ENCODE results near the gene CCDC88C.

The CCDC88C gene

DNA sequence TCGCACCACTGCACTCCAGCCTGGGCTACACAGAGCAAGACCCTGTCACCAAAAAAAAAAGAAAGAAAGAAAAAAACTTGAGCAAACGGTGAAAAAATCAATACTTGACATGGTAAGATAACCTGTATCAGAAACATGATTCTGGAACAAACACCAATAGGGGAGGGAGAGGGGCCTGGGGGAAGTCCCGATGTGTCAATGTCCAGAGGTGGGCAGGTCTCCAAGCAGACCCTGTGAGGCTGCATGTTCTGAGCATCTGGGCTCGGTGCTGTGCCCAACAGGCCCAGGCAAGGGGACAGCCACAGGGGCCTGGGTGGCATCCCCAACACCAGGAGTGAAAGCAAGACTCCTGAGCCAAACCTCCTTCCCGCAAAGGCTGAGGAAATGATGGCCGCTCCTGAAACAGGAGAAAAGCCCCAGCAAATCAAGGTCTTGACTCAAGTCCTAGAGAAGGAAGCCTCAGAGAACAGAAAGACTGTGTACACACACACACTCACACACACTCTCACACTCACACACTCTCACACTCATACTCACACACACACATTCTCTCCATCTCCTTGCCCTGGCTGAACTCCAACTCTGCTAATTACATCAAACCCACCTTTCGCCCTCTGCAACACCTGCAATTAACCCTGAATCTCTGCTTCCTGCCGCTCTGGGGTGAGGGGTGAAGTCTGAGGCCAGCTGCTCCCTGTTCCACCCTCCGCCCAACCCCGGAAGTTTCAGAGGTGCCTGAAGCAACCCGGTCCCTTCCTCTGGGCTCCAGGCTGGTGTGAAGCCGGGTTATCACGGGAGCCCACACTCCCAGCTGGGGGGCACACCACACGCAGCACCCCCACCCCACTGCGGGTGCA, 20.4 kb downstream of the CCDC88C start:
- DNase-seq (ENCODE audit: low read depth in 2 of 2), result peak in 1 of 2 donors; percentile 37

DNA sequence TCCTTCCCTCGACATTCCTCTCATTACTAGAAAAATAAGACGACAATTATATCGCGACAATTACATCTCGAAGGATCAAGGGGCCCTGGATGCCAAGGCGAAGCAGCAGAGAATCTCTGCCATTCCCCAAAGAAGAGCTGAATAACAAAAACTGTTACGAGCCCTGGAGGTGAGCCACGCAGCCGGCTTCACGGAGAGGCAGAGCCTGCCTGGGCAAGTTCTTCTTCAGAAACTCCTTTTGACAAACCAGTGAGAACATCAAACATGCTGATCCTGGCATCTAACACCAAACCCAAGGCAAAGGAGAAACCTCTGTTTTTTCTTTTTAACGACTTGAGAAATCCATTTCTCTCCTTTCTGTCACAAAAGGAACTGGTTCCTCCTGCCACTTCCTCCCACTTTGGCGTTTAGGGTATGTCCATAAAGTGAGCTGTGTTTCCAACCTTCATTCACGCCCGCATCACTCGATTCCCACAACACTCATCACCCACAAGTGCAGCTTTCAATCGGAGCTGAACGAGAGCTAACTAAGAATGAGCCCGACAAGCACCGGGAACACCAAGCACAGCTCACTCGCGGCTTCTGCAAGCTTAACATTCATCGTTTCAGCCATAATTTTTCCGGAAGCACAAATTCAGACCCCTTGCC, 21.5 kb downstream of the CCDC88C start:
- no peak for DNase-seq (ENCODE audit: low read depth in 2 of 2)

DNA sequence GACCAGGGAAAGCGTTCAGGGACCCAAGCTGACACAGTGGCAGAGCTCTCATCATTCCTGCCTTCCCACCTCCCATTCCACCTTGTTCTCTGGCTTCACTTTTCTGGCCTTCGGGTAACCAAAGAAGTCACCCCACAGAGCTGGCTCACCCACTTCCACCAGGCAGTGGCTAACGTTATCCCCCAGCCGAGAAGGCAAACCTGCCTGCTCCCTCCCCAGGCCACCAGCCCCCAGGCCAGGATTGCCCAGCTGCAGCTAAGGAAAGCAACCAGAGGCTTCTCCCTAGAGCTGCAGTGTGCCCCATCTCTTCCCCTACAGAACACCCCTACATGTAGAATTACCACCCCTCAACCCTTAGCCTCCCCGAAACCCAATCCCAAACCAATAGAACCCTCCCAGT, 22.2 kb downstream of the CCDC88C start:
- DNase-seq (ENCODE audit: low read depth in 2 of 2), result no peak

DNA sequence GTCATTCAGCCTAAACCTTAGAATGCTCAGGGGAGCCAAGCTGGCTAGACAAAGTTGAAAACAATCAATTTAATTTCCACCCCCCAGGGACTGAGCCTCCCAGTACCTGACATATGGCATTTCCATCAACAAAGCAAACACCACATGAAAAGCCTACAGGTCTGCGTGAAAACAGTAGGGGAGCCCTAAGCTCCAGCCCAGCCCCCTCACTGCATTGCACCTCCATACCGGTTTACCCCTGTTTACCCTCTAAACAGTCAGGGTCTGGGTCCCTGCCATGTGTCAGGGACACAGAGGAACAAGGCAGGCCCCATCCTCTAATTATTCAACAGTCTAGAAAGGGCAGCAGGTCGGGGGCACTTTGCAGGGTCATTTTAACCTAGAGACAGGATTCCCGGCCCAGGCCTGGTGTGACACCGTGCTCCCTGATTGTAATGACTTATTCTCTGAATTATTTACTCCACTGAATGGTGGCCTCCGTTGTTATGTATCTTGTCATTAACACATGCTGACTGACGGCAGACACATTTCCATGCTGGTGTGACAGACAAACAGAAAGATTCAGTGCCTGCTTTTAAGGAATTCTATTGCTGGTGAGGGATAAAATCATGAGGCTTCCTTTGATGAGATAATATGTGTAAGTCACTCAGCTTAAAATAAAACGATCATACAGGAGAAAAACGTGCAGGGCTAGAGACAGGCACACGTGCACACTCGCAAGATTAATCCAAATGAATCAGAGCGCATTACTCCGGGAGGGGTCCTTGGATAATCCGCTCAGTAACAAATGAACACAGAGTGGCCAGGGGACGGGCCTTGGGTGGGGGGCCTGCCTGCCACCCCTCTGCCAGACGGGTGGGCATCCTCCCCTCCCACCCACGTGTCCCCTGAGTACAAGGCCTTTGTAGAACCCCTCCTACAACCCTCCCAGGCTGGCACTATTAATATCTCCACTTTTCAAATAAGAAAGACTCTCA, 23.2 kb downstream of the CCDC88C start:
- DNase-seq (ENCODE audit: low read depth in 2 of 2), result no peak

DNA sequence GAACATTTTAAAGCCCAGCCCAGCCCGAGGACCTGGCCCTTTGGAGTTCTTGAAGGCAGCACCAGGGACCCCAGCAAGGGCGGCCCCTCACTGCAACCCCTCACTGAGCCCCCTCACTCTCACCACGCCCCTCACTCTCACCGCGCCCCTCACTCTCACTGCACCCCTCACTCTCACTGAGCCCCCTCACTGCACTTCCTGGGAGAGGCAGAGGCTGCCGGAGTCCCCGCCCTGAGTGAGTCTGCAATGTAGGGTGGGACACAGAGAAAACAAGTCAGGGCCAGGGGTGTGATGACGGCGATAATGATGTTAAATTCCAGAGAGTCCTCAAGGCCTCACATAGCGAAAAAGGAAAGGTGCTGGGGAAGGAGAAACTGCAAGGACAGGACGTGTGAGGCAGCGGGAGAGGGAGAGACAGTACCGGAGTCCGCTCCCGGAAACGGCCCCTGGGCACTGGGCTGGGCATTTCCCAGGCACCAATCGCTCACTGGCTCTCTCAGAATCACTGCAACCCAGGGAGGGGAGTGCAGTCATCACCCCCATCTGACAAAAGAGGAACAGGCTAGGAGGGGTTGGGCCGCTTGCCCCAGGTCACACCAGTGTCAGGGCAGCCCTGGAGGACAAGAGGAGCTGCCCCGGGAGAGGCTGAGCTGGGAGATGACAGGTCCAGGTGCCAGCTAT, 24.9 kb downstream of the CCDC88C start:
- DNase-seq (ENCODE audit: low read depth in 2 of 2), result no peak

DNA sequence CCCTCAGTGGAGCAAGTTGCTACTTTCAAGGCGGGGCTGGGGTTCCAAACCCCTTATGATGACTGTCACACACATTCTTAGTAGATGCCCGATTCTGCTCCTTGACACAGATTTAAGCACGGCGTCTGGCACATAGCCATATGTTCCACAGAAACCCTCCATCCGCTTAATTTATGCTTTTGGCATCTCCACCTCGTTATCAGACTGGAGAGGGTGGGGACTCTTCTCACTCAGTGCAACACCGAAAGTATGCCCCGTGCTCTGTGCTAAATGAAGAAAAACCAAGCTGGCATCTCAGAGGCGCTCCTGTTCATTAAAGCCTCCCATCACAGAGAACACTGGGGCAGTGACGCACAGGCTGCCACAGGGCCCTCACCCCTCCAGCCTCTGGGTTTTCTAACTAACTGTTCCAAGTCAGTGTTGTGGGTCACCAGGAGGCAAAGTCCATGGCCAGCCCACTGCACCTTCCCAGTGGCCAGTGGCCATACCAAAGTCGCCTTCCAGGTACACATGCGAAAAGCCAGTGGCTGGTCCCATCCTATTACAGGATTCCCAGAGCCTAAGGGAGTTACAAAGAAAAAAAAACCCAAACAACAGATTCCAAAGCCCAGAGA, 27.3 kb downstream of the CCDC88C start:
- DNase-seq (ENCODE audit: low read depth in 2 of 2), result no peak

DNA sequence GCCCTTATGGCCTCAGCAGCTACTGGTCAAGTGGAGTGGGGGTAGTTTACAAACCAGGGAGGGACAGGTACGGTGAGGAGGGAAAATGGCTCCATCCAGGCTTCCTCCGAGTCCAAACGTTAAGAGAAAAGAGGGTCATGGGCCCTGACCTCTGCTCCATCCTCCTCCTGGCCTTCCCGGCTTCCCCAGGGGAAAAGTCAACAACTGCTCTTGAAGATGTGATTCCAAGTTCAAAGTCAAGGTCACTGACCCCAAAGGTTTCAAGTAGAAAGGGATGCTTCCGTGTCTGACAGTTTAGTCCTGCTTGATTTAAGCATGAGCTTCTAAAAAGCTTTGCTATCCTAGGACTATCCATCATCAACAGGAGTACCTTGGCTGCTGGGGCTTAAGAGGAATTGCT, 28.5 kb downstream of the CCDC88C start:
- DNase-seq (ENCODE audit: low read depth in 2 of 2), result no peak

DNA sequence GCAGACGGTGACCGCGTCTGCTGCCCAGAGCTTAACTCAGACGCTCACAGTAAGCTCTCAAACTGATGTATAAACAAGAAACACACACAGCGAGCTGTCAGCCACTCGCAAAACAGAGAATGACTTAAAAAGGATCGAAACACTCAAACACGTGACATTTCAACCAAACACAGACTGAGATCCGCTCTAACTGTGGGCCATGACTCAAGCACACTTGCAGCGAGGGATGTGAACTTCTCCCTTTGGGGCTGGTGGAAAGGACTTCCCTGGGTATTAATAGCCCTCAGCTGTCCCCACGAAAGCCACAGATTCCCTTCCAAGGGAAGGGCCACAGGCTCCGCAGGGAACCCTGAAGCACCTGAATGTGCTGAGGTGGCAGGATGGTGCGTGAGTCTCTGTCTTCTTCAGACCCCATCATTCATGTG, 29.1 kb downstream of the CCDC88C start:
- no peak for DNase-seq (ENCODE audit: low read depth in 2 of 2)

DNA sequence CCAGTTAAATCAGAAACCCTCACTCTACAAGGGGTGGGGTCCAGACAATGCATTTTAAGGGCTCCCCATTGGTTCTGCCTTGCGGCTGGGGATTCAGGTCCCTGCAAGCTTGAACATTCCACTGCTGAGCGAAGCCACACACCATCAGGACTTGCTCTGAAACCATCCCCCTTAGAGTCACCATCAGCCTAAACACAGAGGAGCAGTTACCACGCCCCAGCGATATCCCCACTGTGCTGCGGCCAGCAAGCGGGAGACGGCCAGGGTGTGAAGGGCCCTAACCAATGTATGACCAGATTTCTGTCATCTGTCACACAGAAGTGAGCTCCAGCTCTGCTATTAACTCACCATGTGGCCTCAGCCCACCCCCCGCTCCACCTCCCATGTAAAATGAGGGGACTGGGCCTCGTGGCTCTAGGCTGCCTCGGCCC, 29.7 kb downstream of the CCDC88C start:
- no peak for DNase-seq (ENCODE audit: low read depth in 2 of 2)

DNA sequence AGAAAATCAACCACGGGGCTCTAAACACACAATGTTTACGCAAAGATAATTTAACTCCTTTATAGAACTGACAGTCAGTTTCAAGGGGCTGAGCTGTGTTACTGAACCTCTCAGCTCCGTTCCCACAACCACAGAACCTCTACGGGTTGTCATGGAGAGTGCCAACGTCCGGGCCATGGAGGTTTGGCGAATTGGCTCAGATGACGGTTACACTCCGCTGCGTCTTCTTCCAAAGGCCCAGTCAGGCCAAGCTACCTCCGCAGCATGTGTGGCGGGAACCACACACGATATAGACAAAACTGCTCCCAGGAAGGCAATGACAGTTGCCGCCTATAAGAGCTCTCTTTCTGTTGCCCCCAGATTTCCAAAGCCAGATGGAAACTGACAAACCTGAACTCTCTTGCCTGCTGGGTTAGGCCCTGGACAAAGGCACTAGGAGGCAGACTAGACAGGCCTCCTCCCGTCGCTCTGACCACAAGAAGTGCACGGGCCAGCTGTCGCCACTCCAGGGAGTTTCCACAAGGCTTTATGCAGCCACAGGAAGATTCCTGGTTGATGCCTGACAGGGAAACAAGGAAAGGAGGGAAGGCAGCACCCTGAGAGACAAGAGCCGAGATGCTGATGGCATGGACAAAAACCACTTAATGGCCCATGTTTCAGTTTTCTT, 30.3 kb downstream of the CCDC88C start:
- DNase-seq (ENCODE audit: low read depth in 2 of 2), result no peak

DNA sequence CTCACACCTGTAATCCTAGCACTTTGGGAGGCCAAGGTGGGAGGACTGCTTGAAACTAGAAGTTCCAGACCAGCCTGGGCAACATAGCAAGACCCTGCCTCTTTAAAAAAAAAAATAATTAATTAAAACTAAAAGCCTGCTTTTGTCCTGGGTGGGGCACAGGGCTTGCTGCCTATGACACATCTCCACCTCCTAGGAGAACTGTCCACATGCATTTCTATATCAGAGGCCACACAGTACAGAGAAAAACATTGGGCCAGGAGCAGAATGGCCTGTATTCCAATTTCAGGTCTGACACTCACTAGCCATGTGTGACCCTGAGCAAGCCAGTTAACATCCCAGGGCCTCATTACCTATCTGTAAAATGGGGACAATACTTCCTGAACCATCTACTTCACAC, 31.9 kb downstream of the CCDC88C start:
- DNase-seq (ENCODE audit: low read depth in 2 of 2), result no peak

DNA sequence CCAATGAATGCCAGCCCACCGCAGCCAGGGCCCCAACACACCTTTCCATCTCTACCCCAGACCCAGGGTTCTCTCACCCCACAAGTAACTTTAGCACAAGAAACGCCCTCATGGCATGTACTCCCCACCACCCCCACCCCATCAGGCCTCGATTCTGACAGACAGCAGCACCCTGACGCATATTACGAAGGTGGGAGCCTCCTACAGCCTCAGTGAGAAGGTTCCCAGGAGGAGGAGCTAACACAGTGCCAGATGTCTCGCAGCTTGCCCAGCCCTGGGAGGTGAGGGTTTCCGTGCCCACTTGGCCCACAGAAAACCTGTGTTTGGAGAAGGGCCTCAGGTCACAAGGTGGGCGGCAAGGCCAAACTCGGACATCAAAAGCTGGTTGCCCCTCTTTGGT, 32.4 kb downstream of the CCDC88C start:
- DNase-seq (ENCODE audit: low read depth in 2 of 2), result no peak

DNA sequence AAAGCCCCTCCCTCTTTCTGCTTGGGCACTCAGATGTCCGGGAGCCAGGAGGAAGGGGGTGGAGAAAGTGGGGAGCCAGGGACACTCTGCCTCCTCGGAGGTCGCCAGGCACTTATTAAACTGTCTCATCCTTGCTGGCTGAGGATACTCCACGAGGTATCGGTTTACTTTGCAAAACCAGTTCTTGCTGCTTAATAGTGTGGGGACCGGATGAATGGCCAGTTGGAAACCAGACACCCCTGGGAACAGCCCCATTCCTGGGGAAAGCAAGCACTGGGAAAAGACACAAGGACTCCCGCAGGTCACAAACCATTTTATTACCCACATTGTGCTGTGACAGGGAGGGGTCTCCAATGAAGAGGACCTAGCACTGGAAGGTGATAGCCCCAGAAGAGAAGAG, 34.2 kb downstream of the CCDC88C start:
- DNase-seq (ENCODE audit: low read depth in 2 of 2), result no peak

DNA sequence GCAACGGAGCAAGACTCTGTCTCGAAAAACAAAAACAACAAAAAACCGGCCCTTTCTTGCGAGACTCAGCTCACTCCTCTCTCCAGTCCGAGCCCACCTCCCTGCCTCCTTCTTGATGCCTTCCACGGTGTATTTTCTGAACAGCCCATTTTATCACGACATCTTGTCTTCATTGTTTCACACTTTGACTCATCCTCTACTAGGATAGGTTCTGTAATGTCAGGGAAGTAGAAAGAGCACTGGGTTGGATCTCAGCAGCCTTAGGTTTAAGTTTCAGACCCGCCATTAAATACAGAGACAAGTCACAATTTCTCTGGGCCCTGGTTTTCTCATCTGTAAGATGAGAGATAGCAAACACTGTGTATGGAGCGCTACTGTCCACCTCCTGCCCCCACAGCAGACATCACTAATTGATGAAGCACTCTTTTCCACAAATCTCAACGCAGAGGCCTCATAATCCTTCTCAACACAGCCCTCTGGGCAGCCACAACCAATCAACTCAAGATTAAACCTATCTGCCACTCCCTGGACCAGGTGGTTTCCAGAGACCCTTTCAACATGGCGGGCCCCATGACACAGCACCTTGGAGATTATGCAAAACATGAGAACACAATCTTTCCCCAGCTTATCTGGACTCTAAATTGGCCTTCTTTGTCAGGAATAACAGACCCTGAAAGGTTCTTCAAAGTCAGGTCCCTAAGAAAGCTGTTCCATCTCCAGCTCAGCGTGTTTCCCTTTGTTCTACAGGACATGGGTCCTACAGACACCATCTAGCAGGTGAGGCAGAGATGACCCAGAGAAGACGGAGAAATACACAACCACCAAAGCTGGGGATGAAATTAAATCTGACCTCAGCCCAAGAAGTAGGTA, 35.6 kb downstream of the CCDC88C start:
- DNase-seq (ENCODE audit: low read depth in 2 of 2), result no peak

DNA sequence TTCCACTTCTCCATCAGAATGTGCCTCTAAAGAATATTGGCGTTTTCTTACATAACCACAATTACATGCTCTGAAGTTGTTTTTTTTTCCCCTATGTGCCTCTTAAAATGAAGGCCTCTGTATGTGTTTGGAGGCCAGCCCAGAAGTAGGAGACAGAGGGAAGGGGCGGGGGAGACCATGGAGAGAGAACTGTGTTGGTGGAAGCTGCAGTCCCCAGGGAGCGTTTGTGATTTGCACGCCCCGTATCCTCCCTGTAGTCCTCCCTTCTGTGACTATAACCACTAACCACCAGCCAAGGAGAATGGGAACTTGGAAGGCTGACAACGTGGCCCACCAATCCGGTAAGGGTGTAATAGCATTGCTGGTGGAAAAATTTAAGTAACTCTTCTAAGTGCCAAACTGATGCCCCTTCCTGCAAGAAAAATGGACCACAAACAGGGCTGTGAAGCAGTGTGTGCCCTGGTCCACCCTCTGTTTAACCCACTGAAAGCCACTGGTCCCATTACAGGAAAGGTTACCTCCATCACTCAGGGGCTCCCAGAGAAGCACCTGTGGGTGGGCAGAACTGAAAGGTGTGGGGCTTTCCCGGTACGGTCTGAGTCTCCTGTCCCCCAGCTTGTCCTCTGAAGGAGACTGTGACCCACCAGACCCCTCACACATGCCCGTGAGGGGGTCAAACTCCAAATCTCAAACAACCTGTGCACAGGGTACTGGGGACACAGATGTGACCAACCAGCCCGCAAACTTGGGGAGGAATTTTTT, 36.8 kb downstream of the CCDC88C start:
- no peak for DNase-seq (ENCODE audit: low read depth in 2 of 2)

DNA sequence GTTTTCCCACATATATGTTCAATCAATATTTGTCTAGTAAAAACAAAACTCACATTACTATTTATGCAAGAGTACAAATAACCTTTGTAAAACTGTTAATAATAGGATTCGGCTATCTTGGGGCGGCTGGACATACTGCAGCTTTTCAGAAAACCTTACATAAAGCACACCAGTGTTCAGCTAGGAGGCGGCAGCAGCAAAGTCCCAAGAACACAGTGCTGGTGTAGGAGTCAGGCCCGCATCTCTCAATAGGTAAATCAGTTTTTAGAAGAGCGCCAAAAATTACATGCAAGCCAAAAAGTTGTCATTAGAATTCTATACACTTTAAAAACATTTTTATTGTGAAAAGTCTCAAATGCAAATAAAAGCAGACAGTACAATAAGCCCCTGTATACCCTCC, 37.5 kb downstream of the CCDC88C start:
- no peak for DNase-seq (ENCODE audit: low read depth in 2 of 2)

DNA sequence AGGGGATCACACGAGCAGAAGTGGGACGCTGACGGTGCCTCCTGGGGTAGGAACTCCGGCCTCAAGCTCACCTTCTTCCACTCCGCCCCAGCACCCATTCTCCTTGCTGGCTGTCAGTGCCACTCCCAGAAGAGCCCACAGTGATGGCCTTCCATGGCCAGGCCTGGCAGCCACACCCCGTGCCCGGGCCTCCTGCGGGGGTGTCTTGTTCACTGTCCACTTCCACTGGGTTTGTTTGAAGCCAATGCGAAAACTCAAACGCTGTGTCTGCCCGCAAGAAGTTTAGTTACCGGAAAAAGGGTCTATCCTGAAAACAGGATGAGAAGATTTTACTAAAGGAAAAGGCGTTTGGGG, 38.1 kb downstream of the CCDC88C start:
- DNase-seq (ENCODE audit: low read depth in 2 of 2), result no peak

DNA sequence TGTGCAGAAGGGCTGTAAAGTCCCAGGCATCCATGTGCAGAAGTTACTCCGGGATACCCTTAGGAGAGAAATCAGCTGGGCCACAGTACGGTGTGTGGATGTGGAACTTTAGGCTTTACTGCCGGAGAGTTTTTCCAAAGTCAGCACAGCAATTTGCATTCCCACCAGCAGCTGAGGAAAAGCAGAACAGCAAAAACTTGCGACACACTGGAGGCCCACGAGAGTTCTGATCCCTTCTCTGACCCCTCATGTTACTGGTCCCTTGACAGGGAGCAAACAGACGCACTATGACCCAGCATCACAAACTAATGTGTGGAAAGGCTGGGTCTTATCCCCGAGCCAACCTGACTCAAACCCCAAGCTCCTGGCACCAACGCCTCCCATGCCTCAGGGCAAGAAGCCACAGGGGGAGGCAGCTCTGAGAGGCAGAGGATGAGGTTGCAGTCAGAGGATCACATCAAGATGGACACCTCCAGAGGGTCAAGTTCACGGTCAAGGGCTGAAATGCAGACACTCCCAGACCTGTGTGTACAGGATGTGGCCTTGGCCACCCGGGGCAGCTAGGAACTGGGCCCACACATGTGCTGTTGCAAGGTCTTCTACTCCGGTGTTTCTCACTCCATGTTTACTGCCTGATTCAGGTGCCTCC, 38.6 kb downstream of the CCDC88C start:
- DNase-seq (ENCODE audit: low read depth in 2 of 2), result no peak

Data from stimulated activated CD8-positive, alpha-beta memory T cell treated with anti-CD3 and anti-CD28 coated beads, Interleukin-7, amount 100 ng/mL, for 1 hour (primary cell).